Stimulated activated CD8-positive, alpha-beta memory T cell treated with anti-CD3 and anti-CD28 coated beads, Interleukin-15, amount 100 ng/mL, for 1 hour (primary cell): ENCODE data around the gene RRAS2.
"Not testable (repeated sequence)": the region's sequence is repeated elsewhere in the genome, so short reads cannot be mapped to it uniquely, and the experiment has no call there.

Experiments used
- DNase-seq: peaks from one replicate; pipeline ENCODE4 v3.0.0-alpha.2; 2020; ENCODE audit warnings: low read depth

RRAS2 gene

GRCh38 chr11:14255238-14255534 is 103.8 kb downstream of the RRAS2 start:
- DNase-seq = no peak

GRCh38 chr11:14254533-14255237 is 104.3 kb downstream of the RRAS2 start:
- DNase-seq = no peak

DNA sequence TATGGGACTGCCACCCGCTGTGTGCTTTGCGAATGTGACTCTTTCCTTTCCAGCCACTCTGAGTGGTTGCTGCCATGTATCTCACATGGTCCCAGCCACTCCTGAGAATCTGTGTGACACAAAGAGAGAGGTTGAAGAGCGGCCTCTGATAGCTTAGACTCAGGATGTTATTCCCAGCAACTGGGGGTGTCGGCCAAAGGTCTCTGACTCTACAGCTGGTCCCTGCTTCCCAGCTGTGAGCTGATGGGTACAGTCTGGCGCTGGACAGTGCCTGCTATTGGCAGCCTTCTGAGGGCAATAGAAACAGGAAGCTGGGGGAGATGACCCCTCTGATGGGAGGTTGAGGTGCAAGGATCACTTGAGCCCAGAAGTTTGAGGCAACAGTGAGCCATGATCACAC is 105.1 kb downstream of the RRAS2 start:
- DNase-seq = no peak

DNA sequence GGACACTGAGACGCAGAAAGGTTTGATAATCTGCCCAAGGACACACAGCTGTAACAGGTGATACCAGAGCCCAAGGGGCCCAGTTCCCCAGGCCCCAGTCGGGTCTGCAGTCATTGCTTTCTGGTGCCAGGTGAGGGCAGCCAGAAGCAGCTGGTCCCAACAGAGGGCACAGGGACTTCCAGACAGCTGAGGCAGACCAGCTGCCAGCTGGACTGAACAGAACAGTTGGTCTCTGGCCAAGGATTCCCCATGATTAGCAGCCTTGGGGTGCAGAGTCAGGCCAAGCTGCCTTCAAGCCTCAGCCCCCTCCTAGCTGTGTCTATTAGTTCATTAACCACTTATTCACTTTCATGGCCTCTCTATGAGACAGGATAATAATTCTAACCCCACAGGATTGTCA is 105.6 kb downstream of the RRAS2 start:
- no peak for DNase-seq

DNA sequence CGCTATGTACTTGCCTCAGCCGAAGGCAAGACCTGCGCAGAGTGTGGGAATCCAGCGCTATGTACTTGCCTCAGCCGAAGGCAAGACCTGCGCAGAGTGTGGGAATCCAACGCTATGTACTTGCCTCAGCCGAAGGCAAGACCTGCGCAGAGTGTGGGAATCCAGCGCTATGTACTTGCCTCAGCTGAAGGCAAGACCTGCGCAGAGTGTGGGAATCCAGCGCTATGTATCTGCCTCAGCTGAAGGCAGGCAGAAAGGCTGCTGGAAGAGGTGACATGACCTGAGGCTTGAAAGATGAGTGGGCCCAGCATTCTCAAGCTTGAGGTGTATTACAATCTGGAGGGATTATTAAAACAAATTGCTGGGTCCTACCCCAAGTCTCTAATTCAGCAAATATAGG is 106.5 kb downstream of the RRAS2 start:
- not testable (repeated sequence) for DNase-seq

GRCh38 chr11:14251754-14252153 is 107.2 kb downstream of the RRAS2 start:
- DNase-seq = no peak

DNA sequence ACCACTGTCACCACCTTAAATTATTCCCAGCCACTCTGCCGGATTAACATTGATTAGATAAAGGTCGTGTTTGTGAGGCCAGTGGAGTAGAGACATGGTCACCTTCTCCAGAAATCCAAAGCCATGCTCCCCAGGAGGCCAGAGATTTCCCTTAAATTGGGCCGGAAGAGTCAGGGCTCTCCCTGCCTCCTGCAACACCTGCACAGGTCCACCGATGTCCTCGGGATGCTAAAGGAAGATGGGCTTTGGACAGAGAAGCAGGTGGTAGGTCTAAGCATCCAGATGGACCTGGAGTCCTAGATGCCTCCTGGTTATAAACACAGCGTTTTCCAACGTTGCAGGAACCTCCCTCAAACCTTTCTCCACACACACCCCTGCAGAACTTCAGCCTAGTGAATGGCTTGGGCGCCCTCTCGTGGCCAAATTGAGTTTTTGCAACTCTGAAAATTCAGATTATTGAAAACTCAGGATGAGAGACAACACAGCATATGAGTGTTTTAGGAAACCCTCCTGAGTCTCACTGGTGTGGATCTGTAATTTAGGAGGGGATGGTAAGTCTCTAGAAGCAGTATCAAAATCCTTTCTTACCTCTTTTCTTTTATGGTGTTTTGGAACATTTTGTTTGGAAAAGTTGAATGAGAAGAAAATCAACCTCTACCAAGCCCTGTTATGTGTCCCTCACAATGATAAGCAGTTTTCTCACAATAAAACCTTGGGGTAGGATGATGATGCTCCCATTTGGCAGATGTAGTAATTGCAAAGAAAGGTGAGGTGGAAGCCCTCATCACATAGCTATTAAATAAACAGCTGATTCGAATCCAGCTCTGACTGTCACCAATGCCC is 109.6 kb downstream of the RRAS2 start:
- peak; percentile 56 for DNase-seq

- DNase-seq = no peak
These were observed 110.4 kb downstream of the RRAS2 start for GRCh38 chr11:14248580-14248981.

- no peak for DNase-seq
These were observed 113.5 kb downstream of the RRAS2 start for GRCh38 chr11:14245444-14245843.

GRCh38 chr11:14244926-14245325 is 114.1 kb downstream of the RRAS2 start:
- no peak for DNase-seq

GRCh38 chr11:14242733-14243132 is 116.2 kb downstream of the RRAS2 start:
- DNase-seq = no peak

GRCh38 chr11:14242187-14242586 is 116.8 kb downstream of the RRAS2 start:
- DNase-seq = no peak

DNA sequence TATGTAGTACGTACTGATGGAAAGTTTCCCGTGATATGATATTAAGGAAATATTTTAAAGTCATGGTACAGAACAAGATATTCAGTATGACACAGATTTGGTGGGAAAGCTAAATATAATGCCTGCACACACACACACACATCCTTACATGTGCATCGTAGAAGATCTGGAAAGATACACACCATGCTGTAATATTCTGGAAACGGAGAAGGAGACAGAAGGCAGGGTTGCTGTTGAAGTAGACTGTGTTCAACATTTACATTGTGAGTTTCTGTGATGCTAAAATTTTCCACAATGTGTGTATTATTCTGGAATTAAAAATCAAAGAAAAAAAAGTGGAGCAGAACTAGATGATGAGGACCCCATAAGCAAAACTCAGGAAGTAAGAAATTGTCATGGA is 118.0 kb downstream of the RRAS2 start:
- no peak for DNase-seq

GRCh38 chr11:14240221-14240620 is 118.8 kb downstream of the RRAS2 start:
- no peak for DNase-seq

GRCh38 chr11:14237444-14237961 is 121.5 kb downstream of the RRAS2 start:
- DNase-seq = no peak

- DNase-seq = no peak
These were observed 123.3 kb downstream of the RRAS2 start for GRCh38 chr11:14235701-14236100.

DNA sequence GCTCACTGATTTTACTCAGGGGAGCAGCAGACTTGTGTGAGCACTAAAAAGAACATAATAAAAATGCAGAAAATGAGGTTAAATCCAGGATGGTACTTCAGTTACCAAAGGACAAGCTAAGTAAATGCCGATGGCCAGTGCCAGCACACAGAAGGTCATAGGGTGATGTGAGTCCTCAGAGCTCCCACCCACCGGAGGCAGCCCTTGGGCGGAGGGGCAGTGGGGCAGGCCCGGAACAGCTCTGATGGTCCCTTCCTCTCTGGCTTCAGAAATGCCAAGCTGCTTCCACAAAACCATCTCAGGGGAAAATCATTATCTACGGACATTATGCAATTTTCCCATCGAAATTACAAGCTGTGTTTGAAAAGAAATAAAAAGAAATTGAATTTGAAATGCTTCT is 124.5 kb downstream of the RRAS2 start:
- DNase-seq = no peak

GRCh38 chr11:14232652-14233051 is 126.3 kb downstream of the RRAS2 start:
- no peak for DNase-seq

GRCh38 chr11:14230407-14230806 is 128.6 kb downstream of the RRAS2 start:
- no peak for DNase-seq

DNA sequence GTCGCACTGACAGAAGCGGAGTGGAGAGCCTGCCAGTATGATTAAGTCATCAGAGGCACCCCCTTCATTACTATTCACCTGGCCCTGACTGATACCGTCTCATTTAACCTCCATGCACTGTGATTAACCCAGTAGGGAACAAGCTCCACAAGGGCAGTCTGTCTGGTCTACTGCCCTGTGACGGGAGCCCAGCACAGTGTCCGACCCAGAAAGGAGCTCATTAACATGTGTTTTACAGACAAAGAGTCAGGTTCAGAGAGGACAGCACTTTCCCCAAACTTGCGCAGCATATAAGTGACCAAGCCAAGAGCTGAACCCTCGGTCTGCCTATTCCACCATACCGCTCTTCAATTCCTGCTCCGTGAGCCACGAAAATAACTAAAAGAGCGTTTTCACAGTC is 129.5 kb downstream of the RRAS2 start:
- no peak for DNase-seq

DNA sequence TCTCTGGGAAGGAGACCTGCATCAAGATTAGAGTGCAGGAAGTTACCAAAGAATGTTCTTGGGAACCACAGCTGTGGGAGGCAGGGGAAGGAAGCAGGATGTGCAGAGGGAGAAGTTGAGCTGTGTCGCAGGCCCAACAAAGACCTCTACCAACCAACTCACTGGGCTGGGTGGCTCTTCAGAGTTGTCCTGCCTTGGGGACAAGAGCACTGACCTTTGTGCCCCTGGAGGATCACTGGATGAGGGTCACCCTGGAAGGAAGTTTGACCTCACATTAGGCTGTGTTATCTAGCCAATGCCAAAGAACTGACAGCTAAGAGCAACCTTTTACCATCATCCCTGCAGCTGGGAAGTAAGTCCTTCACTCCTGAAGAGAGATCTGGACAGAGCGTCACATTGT is 130.6 kb downstream of the RRAS2 start:
- no peak for DNase-seq
